GM18907 (cell line): Measurements from ENCODE around the gene CCDC51.
"Not testable (repeated sequence)": the region's sequence is repeated elsewhere in the genome, so short reads cannot be mapped to it uniquely, and the experiment has no call there.

Experiments used
- ATAC-seq: cut with Tn5 transposase; IDR thresholded peaks from one replicate; pipeline ENCODE4 v1.9.1; 2021; ENCODE audit warnings: mild to moderate bottlenecking, moderate library complexity; ENCODE audit not compliant: unreplicated experiment

CCDC51 gene

GRCh38 chr3:48439820-48440589 is at the start of gene CCDC51, which contains the start of gene TMA7:
CCDC51 (minus strand) TSS chr3:48440119; CDS start chr3:48435128, 4,991 bp downstream.
TMA7 (plus strand) TSS chr3:48440257; CDS start chr3:48440297, 40 bp downstream.
- ATAC-seq, result peak; percentile 93

GRCh38 chr3:48486952-48487351 is 47.0 kb upstream of the CCDC51 start:
- ATAC-seq, result no peak

DNA sequence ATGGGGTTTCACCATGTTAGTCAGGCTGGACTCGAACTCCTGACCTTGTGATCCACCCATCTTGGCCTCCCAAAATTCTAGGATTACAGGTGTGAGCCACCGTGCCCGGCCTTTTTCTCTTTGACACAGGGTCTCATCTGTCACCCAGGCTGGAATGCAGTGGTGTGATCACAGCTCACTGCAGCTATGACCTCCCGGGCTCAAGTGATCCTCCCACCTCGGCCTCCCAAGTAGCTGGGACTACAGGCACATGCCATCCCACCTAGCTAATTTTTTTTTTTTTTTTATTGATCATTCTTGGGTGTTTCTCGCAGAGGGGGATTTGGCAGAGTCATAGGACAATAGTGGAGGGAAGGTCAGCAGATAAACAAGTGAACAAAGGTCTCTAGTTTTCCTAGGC is 42.9 kb upstream of the CCDC51 start:
- ATAC-seq, result not testable (repeated sequence)

DNA sequence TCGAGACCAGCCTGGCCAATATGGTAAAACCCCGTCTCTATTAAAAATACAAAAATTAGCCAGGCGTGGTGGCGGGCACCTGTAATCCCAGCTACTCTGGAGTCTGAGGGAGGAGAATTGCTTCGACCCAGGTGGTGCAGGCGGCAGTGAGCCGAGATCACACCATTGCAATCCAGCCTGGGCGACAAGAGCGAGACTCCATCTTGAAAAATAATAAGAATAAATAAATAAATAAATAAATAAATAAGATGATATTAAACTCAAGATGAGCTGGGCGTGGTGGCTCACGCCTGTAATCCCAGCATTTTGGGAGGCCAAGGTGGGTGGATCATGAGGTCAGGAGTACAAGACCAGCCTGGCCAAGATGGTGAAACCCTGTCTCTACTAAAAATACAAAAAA is 41.0 kb upstream of the CCDC51 start:
- not testable (repeated sequence) for ATAC-seq

DNA sequence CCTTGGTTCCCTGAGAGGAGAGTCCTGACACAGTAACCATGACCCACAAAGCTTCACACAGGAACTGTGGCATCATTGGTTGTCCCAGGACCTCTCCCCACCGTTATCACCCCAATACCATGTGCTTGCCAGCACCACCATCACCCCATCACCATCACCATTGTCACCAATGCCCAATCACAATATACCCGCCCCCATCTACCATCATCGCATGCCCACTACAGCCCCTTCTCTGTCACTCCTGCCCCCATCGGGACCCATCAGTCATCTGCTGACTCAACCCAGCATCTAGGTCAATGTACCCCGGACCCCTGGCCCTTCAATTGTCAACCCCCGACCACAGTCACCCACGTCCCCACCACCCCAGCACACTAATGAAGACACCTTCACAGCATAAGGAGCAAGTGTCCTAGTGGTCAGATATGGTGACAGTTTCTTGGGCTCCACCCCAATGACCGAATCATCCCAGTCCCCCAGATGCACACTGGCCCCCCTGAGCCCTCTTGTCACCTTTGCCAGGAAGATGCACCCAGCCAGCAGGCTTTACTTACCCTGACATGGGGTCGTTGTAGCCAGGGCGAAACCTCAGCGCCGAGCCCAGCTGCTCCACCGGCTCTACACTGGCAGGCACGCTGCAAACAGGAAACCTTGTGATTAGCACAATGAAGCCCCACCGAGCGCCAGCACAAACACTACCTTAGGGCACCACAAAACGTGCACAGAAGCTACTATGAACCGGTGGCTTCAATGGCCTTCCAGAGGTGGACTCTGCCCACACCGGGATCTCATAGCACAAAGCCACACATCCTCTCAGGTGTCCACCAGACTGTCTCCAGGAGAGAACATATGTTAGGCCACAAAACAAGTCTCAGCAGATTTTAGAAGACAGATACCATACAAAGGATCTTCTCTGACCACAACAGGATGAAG is 39.0 kb upstream of the CCDC51 start:
- no peak for ATAC-seq

- no peak for ATAC-seq
Observed at GRCh38 chr3:48477959-48478520, 38.1 kb upstream of the CCDC51 start.

DNA sequence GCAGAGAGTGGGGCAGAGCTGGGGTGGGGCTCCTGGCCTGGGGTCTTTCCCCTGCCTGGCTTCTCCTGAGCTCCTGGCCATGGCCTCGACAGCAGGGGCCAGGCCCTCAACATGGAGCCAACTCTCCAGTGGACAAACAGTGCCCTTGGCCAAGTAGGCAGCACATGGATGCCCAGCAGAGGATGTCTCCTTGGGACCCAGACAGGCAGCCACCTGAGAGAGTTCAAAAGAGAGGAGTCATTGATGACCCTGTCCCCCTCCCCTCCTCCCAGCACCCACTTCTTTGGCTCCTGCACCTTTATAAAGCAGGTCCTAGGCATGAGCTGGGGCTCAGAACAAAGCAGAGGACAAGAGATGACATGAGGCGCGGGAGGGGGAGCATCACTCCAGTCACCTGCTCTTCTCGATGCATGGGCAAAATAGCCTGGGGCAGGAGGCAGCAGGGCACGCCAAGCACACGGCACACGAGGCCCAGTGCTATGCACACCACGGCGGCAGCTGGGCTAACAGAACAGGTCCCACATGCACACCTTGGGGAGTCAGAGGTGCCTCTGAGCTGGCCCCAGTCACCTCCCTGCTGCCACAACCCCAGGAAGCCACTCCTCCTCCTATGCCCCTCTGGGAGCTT is 36.6 kb upstream of the CCDC51 start:
- ATAC-seq, result no peak

DNA sequence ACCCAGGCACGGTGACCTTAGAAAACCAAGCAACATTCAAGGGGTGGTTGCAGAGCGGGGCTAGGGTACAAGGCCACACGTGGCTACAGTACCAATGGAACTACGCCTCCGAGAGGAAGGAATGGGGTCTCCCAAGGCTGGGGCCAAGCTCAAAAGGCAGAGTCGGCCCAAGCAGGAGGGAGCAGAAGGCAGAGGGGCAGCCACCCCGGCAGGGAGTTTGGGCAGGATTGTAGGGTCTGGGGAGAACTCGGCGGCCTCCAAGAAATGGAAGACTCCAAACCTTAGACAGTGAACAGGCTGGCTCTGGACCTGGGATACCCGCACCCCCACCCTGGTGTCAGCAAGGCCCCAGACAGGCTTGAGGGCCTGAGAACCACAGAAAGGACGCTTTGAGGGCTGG is 35.3 kb upstream of the CCDC51 start:
- ATAC-seq, result no peak

DNA sequence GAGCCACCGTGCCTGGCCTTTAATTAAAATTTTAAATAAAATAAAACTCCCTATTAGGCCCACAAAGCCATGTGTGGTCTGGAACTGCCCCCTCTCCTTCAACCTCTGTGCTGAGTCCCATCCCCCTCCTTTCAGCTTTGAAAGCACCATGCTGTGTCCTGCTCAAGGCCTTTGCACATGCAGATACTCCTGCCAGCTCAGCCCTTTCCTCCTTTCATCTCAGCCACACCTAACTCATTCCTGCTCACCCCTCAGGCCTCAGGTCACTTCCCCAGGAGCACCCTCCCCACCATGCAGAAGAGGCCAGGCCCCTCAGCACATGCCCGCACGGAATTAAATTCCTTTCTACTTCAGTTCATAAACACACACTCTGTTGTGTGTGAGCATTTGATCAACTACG is 34.7 kb upstream of the CCDC51 start:
- ATAC-seq, result no peak

DNA sequence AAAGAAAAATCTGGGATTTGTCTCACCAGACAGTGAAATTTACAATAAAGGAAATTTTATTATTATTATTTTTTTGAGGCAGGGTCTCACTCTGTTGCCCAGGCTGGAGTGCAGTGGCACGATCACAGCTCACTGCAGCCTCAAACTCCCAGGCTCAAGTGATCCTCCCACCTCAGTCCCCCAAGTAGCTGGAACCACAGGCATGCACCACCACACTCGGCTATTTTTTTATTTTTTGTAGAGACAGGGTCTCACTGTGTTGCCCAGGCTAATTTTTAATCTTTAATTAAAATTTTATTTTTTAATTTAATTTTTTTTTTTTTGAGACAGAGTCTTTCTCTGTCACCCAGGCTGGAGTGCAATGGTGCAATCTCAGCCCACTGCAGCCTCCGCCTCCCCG is 34.1 kb upstream of the CCDC51 start:
- ATAC-seq, result not testable (repeated sequence)

GRCh38 chr3:48473617-48473952 is 33.7 kb upstream of the CCDC51 start:
- no peak for ATAC-seq

- peak; percentile 81 for ATAC-seq
Observed at GRCh38 chr3:48472923-48473616, 33.2 kb upstream of the CCDC51 start.

- no peak for ATAC-seq
Observed at GRCh38 chr3:48472673-48472922, 32.7 kb upstream of the CCDC51 start.

GRCh38 chr3:48470286-48470685 is 30.4 kb upstream of the CCDC51 start:
- ATAC-seq, result no peak

GRCh38 chr3:48469046-48469915 is 29.4 kb upstream of the CCDC51 start:
- no peak for ATAC-seq

GRCh38 chr3:48468329-48468731 is 28.4 kb upstream of the CCDC51 start:
- ATAC-seq, result no peak

GRCh38 chr3:48467473-48468267 is 27.8 kb upstream of the CCDC51 start:
- no peak for ATAC-seq

DNA sequence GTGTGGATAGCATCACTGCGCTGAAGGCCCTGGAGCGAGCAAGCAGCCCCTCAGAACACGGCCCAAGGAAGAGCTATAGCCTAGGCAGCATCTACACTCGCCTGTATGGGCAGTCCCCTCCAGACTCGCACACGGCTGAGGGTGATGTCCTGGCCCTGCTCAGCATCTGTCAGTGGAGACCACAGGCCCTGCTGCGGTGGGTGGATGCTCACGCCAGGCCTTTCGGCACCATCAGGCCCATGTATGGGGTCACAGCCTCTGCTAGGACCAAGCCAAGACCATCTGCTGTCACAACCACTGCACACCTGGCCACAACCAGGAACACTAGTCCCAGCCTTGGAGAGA is 27.2 kb upstream of the CCDC51 start:
- ATAC-seq, result no peak
